ENCODE measurements around the gene JAG1. TPM values are rescaled to one million over a fixed set of nuclear protein-coding genes. Genes with fewer than 3 reads are reported as not detected.

Gene JAG1
- total and polyA plus RNA-seq, 9 of the 15 experiments (the other 6 are each of a cell fraction or from before 2014, with no cell fraction given) = 0.04 to 0.40 (median 0.07) TPM

DNA sequence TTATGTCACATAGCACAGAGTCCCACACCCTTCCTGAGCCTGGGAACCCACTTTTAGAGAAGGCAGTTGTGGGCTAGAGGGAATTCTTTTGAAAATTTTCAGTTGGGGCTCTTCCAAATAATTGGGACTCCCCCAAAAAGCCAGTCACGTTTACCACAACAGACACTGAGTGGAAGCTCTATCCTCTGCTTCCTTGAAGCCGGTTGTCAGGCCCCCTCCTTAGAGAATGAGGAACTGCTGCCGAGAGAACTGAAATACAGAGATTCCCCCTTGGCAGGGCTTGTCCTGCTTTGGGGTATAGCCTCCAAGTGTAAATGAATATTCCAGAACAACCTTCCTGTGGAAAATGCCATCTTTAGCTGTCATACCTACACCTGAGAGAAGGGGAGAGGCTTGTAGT, 2.7 kb upstream of the JAG1 start:
- peaks cover 3 to 27% of the 10 kb centered on the region in 2 experiments for H3K27me3 ChIP-seq (ENCODE audit: control insufficient read depth in 2 of 2, insufficient read depth in 2 of 2, low read length in 2 of 2)
- no peak overlapping the region for H3K4me3 ChIP-seq
- H3K9ac ChIP-seq (ENCODE audit: insufficient read depth in 1 of 2, low read depth in 2 of 2, low read length in 2 of 2) = no peak overlapping the region
- H3K79me2 ChIP-seq (ENCODE audit: control insufficient read depth, insufficient read depth, low read length) = no peaks in the 10 kb centered on the region
- intact Hi-C loops (cut with micrococcal nuclease) = no loop called here
- no peak overlapping the region for H2AFZ ChIP-seq (ENCODE audit: low read depth, low read length)
- no peak for FAIRE-seq
- H3K9me3 ChIP-seq (replicated peaks; ENCODE audit: control insufficient read depth, insufficient read depth, low read depth, low read length) = no peaks in the 10 kb centered on the region
- WGBS (ENCODE audit: insufficient coverage, low coverage, missing lambda C conversion rate) = 0% methylated on average over 3 of the region's 3 CpGs
- no peak overlapping the region for H3K4me2 ChIP-seq (ENCODE audit: insufficient read depth, low read length)
- no peaks in the 10 kb centered on the region for H3K36me3 ChIP-seq (ENCODE audit: control insufficient read depth, insufficient read depth, low read length)
- H4K20me1 ChIP-seq (replicated peaks; ENCODE audit: control insufficient read depth, insufficient read depth, low read length) = no peaks in the 10 kb centered on the region
- H3K9me1 ChIP-seq (ENCODE audit: control insufficient read depth, insufficient read depth, low read length) = no peaks in the 10 kb centered on the region
- TF ChIP-seq, protein P1, sequence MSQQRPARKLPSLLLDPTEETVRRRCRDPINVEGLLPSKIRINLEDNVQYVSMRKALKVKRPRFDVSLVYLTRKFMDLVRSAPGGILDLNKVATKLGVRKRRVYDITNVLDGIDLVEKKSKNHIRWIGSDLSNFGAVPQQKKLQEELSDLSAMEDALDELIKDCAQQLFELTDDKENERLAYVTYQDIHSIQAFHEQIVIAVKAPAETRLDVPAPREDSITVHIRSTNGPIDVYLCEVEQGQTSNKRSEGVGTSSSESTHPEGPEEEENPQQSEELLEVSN (IDR thresholded peaks at IDR 0.05; ENCODE audit: borderline replicate concordance in 1 of 2, extremely low read depth in 1 of 2, insufficient read depth in 1 of 2, insufficient read length in 1 of 2, low read depth in 1 of 2, low read length in 1 of 2, poor library complexity in 1 of 2, severe bottlenecking in 1 of 2) = no peak
- TF ChIP-seq RBM22 (IDR thresholded peaks at IDR 0.05; ENCODE audit: low read depth, low read length, poor library complexity, severe bottlenecking) (no peak), NFYB (IDR thresholded peaks at IDR 0.05; ENCODE audit: extremely low read depth, insufficient read length) (no peak), RBM25 (IDR thresholded peaks at IDR 0.05; ENCODE audit: low read depth, low read length, severe bottlenecking) (no peak), SPI1 (IDR thresholded peaks at IDR 0.05; ENCODE audit: borderline replicate concordance, low read depth, low read length) (peak; percentile 47; the same call in 1 of the 2 replicates), FOXA1 (IDR thresholded peaks at IDR 0.05; ENCODE audit: borderline replicate concordance) (no peak)
- ChIA-PET CTCF (ENCODE audit: low intra/inter-chr PET ratio) (no interaction called here), POLR2A (interaction anchor here (0.8 kb wide), 1 partner anchor 20 kb away, joined by 5 read pairs; no protein-coding TSS in a partner anchor)
- H3K4me1 ChIP-seq (replicated peaks in 1 of 2; ENCODE audit: control insufficient read depth in 2 of 2, insufficient read depth in 2 of 2, low read length in 2 of 2) = peaks cover 0 to 34% of the 10 kb centered on the region in 2 experiments; a peak in 2 of 5 replicates
- DNase-seq (ENCODE audit: extremely low read depth in 1 of 4, low spot score in 3 of 4) = no peak
- no TSS peak for BruUV-seq (replicated peaks)
- no peak overlapping the region for H3K27ac ChIP-seq (ENCODE audit: extremely low read depth, low read depth, low read length)
- in situ Hi-C loops (cut with MboI) = no loop called here
- ATAC-seq = no peak

Measured in K562 (cell line).